Endothelial cell of umbilical vein (primary cell): ENCODE results near the gene TRIM71.

Experiments
- POLR2A ChIP-seq: IDR thresholded peaks from 2 replicates; pipeline ENCODE4 v1.6.1; 2012; ENCODE audit warnings: low read depth, mild to moderate bottlenecking, control low read depth, low read length
- POLR2AphosphoS5 ChIP-seq: IDR thresholded peaks from 2 replicates; pipeline ENCODE4 v1.6.1; 2012; ENCODE audit warnings: low read depth, mild to moderate bottlenecking, control low read depth, low read length, moderate library complexity; ENCODE audit not compliant: insufficient read depth
- TF ChIP-seq, protein P1 (sequence below), 2 donors: IDR thresholded peaks; 1 replicate in 1 of 2; 2 replicates in 1 of 2; pipeline ENCODE4 v1.5.1; 2011; ENCODE audit warnings: low read length in 2 of 2, mild to moderate bottlenecking in 2 of 2, moderate library complexity in 2 of 2, control low read depth in 1 of 2, inconsistent platforms in 1 of 2, low read depth in 1 of 2; ENCODE audit not compliant: insufficient read depth in 1 of 2; ENCODE audit errors: extremely low read depth in 1 of 2

DNA sequence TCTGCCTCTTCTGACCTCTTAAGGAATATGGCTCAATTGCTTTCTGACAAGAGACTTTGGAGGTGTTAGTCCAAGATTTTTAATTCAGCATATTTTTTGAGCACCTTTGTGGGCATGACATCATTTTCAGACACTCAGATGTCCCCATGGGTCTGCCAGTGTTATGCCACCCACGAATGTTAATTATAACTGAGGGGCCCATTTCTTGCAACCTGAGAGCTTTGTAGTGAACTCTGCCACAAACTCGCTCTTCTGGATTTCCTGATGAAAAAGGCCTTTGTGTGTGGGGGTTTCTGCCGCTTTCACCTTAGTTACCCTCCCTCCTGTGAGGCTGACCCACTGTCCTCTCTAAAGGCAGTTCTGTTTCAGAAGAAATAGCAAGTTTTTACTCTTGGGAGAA is 69.1 kb downstream of the TRIM71 start:
- TF ChIP-seq POLR2AphosphoS5 (no peak), POLR2A (no peak)
- TF ChIP-seq, protein P1, sequence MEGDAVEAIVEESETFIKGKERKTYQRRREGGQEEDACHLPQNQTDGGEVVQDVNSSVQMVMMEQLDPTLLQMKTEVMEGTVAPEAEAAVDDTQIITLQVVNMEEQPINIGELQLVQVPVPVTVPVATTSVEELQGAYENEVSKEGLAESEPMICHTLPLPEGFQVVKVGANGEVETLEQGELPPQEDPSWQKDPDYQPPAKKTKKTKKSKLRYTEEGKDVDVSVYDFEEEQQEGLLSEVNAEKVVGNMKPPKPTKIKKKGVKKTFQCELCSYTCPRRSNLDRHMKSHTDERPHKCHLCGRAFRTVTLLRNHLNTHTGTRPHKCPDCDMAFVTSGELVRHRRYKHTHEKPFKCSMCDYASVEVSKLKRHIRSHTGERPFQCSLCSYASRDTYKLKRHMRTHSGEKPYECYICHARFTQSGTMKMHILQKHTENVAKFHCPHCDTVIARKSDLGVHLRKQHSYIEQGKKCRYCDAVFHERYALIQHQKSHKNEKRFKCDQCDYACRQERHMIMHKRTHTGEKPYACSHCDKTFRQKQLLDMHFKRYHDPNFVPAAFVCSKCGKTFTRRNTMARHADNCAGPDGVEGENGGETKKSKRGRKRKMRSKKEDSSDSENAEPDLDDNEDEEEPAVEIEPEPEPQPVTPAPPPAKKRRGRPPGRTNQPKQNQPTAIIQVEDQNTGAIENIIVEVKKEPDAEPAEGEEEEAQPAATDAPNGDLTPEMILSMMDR (IDR thresholded peaks at IDR 0.05; ENCODE audit: extremely low read depth in 1 of 2, insufficient read depth in 1 of 2, low read depth in 1 of 2, low read length in 2 of 2): no peak
